Testis (tissue), 3 donors: ENCODE data around the gene DTNA. TPM values are rescaled to one million over a fixed set of nuclear protein-coding genes. Genes with fewer than 3 reads are reported as not detected.
"Not testable (repeated sequence)": the region's sequence is repeated elsewhere in the genome, so short reads cannot be mapped to it uniquely, and the experiment has no call there.

Source experiments
- DNase-seq: peaks from one replicate; pipeline ENCODE4 v3.0.0-alpha.2; 2019
- H3K27ac ChIP-seq, 2 donors: fragments of 200-600 bp; sonication (generic); one replicate each; pipeline ENCODE4 v1.5.1; 2019
- H3K27me3 ChIP-seq: fragments of 200-600 bp; sonication (generic); one replicate; pipeline ENCODE4 v1.5.1; 2019
- H3K36me3 ChIP-seq: fragments of 200-600 bp; sonication (generic); one replicate; pipeline ENCODE4 v1.5.1; 2017; ENCODE audit warnings: low read depth; ENCODE audit errors: missing control alignments
- H3K4me1 ChIP-seq: fragments of 200-600 bp; sonication (generic); one replicate; pipeline ENCODE4 v1.5.1; 2019
- H3K4me3 ChIP-seq, 2 donors: fragments of 200-600 bp; sonication (generic); one replicate each; pipeline ENCODE4 v1.5.1; 2017 to 2019
- H3K9me3 ChIP-seq: fragments of 200-600 bp; sonication (generic); one replicate; pipeline ENCODE4 v1.5.1; 2017
- CTCF ChIP-seq, 3 experiments: fragments of 450-650 bp in 2 of 3; fragments of 200-600 bp in 1 of 3; sonication (generic) in 1 of 3; IDR thresholded peaks; one replicate each; pipeline ENCODE4 v1.5.1; 2016 to 2019; ENCODE audit warnings: antibody characterized with exemption in 3 of 3, mild to moderate bottlenecking in 2 of 3, moderate library complexity in 1 of 3
- POLR2A ChIP-seq: fragments of 450-650 bp; IDR thresholded peaks from one replicate; pipeline ENCODE4 v1.6.1; 2017; ENCODE audit warnings: antibody characterized with exemption, mild to moderate bottlenecking, moderate library complexity
- WGBS, 2 donors: methylation state at CpG; one replicate each; pipeline ENCODE4 v1.1.5; 2018; 5-methylcytosine and 5-hydroxymethylcytosine counted together
- intact Hi-C: fragments of 100-400 bp; cut with DNase I; formaldehyde crosslinking; loops from one replicate; pipeline ENCODE4 v1.15.1; 2023; ENCODE audit warnings: low total_unique reads
- polyA plus RNA-seq: library from polyadenylated mRNA; stranded (reverse); fragments of 350-450 nt; fragmentation: Illumina TruSeq; extraction: RNeasy Lipid Tissue Mini Kit (QIAGEN cat#74804); gene quantifications from one replicate; pipeline ENCODE4 v1.2.3, GENCODE V29; 2014; ENCODE audit warnings: low read depth, low replicate concordance; ENCODE audit not compliant: insufficient read depth
- total RNA-seq, 2 donors: library from RNA; depleted of rRNA; stranded (reverse); fragments of >200 nt; gene quantifications; one replicate each; pipeline ENCODE4 v1.2.3, GENCODE V29; 2016

The DTNA gene
- total and polyA plus RNA-seq, 3 donors from 2014 or later: 18.9 to 96.0 (median 69.1) TPM

GRCh38 chr18:34892379-34892778, 182.3 kb downstream of the DTNA start:
- DNase-seq: no peak
- TF ChIP-seq POLR2A (no peak), CTCF (IDR thresholded peaks at IDR 0.05) (no peak)

GRCh38 chr18:34893239-34893638, 183.1 kb downstream of the DTNA start:
- no peak for DNase-seq
- Histone ChIP-seq H3K27ac (no peak overlapping the region), H3K27me3 (no peaks in the 10 kb centered on the region), H3K4me3 (no peak overlapping the region), H3K9me3 (no peaks in the 10 kb centered on the region), H3K4me1 (no peaks in the 10 kb centered on the region), H3K36me3 (no peaks in the 10 kb centered on the region)
- intact Hi-C loops: no loop called here
- TF ChIP-seq CTCF (IDR thresholded peaks at IDR 0.05) (no peak), POLR2A (no peak)

More at GRCh38 chr18:34892379-34892778, 182.3 kb downstream of the DTNA start:
- H3K9me3 ChIP-seq: no peaks in the 10 kb centered on the region
- H3K27ac ChIP-seq: no peak overlapping the region
- WGBS, 2 donors: 82 to 89% methylated on average over 3 of the region's 3 CpGs
- no peak overlapping the region for H3K4me3 ChIP-seq
- intact Hi-C loops: no loop called here
- no peaks in the 10 kb centered on the region for H3K4me1 ChIP-seq
- no peaks in the 10 kb centered on the region for H3K36me3 ChIP-seq
- H3K27me3 ChIP-seq: no peaks in the 10 kb centered on the region

GRCh38 chr18:34901299-34901698, 191.2 kb downstream of the DTNA start:
- no peaks in the 10 kb centered on the region for H3K9me3 ChIP-seq
- intact Hi-C loops: no loop called here
- H3K27me3 ChIP-seq: no peaks in the 10 kb centered on the region
- no peak for TF ChIP-seq CTCF (IDR thresholded peaks at IDR 0.05)
- TF ChIP-seq POLR2A: no peak
- no peak for DNase-seq
- H3K27ac ChIP-seq: no peak overlapping the region
- no peak overlapping the region for H3K4me3 ChIP-seq
- no peaks in the 10 kb centered on the region for H3K4me1 ChIP-seq
- H3K36me3 ChIP-seq: no peaks in the 10 kb centered on the region

- DNase-seq: no peak
- intact Hi-C loops: no loop called here
- 76 to 79% methylated on average over 3 of the region's 3 CpGs for WGBS, 2 donors
- Histone ChIP-seq H3K4me3 (no peak overlapping the region), H3K27ac (no peak overlapping the region), H3K36me3 (no peaks in the 10 kb centered on the region), H3K27me3 (no peaks in the 10 kb centered on the region), H3K9me3 (no peaks in the 10 kb centered on the region), H3K4me1 (no peaks in the 10 kb centered on the region)
- TF ChIP-seq CTCF (IDR thresholded peaks at IDR 0.05) (no peak), POLR2A (no peak)
These were observed 194.9 kb downstream of the DTNA start for GRCh38 chr18:34904994-34905393.

GRCh38 chr18:34906985-34907384, 196.9 kb downstream of the DTNA start:
- H3K4me1 ChIP-seq, H3K4me3 ChIP-seq, H3K9me3 ChIP-seq, DNase-seq, H3K27me3 ChIP-seq, H3K36me3 ChIP-seq, intact Hi-C loops, H3K27ac ChIP-seq: not testable (repeated sequence)
- WGBS, 2 donors: 50% methylated on average over 1 of the region's 1 CpG
